Measurements from ENCODE around the gene KLHL21.

KLHL21 gene

GRCh38 chr1:6621429-6622391, 19.0 kb upstream of the KLHL21 start:
- TF ChIP-seq CEBPB (IDR thresholded peaks at IDR 0.05) (no peak), RAD21 (IDR thresholded peaks at IDR 0.05; ENCODE audit: low read depth) (no peak), TEAD4 (IDR thresholded peaks at IDR 0.05) (no peak), NFIC (IDR thresholded peaks at IDR 0.05) (no peak), CREB1 (IDR thresholded peaks at IDR 0.05; ENCODE audit: low read depth) (no peak), ZBTB7A (IDR thresholded peaks at IDR 0.05; ENCODE audit: low read depth) (no peak), USF1 (IDR thresholded peaks at IDR 0.05) (no peak), YY1 (IDR thresholded peaks at IDR 0.05; ENCODE audit: low read depth) (no peak), REST (IDR thresholded peaks at IDR 0.05; ENCODE audit: low read depth) (no peak), EP300 (IDR thresholded peaks at IDR 0.05; ENCODE audit: borderline replicate concordance) (no peak), FOXM1 (IDR thresholded peaks at IDR 0.05; ENCODE audit: borderline replicate concordance, low read depth) (no peak), TAF1 (IDR thresholded peaks at IDR 0.05; ENCODE audit: low read depth) (no peak), EGR1 (IDR thresholded peaks at IDR 0.05) (no peak), MAX (IDR thresholded peaks at IDR 0.05) (no peak)

GRCh38 chr1:6619045-6619444, 16.4 kb upstream of the KLHL21 start:
- no peak for TF ChIP-seq CREB1 (IDR thresholded peaks at IDR 0.05; ENCODE audit: low read depth)
- no peak for TF ChIP-seq EP300 (IDR thresholded peaks at IDR 0.05; ENCODE audit: borderline replicate concordance)
- no peak for TF ChIP-seq USF1 (IDR thresholded peaks at IDR 0.05)
- no peak for TF ChIP-seq EGR1 (IDR thresholded peaks at IDR 0.05)
- no peak for TF ChIP-seq NFIC (IDR thresholded peaks at IDR 0.05)
- no peak for TF ChIP-seq CEBPB (IDR thresholded peaks at IDR 0.05)
- no peak for TF ChIP-seq RAD21 (IDR thresholded peaks at IDR 0.05; ENCODE audit: low read depth)
- TF ChIP-seq MAX (IDR thresholded peaks at IDR 0.05) = no peak
- TF ChIP-seq TEAD4 (IDR thresholded peaks at IDR 0.05) = no peak
- no peak for TF ChIP-seq TCF12 (IDR thresholded peaks at IDR 0.05; ENCODE audit: low read depth)
- TF ChIP-seq ZBTB7A (IDR thresholded peaks at IDR 0.05; ENCODE audit: low read depth) = no peak
- TF ChIP-seq YY1 (IDR thresholded peaks at IDR 0.05; ENCODE audit: low read depth) = no peak

GRCh38 chr1:6614929-6615785, 12.5 kb upstream of the KLHL21 start:
- TF ChIP-seq USF1 (IDR thresholded peaks at IDR 0.05) (no peak), TCF12 (IDR thresholded peaks at IDR 0.05; ENCODE audit: low read depth) (no peak), TAF1 (IDR thresholded peaks at IDR 0.05; ENCODE audit: low read depth) (no peak), REST (IDR thresholded peaks at IDR 0.05; ENCODE audit: low read depth) (no peak), YY1 (IDR thresholded peaks at IDR 0.05; ENCODE audit: low read depth) (no peak), TEAD4 (IDR thresholded peaks at IDR 0.05) (no peak), RAD21 (IDR thresholded peaks at IDR 0.05; ENCODE audit: low read depth) (no peak), NFIC (IDR thresholded peaks at IDR 0.05) (no peak), FOXM1 (IDR thresholded peaks at IDR 0.05; ENCODE audit: borderline replicate concordance, low read depth) (no peak), EP300 (IDR thresholded peaks at IDR 0.05; ENCODE audit: borderline replicate concordance) (no peak), CREB1 (IDR thresholded peaks at IDR 0.05; ENCODE audit: low read depth) (no peak), CEBPB (IDR thresholded peaks at IDR 0.05) (no peak), EGR1 (IDR thresholded peaks at IDR 0.05) (no peak)
